ENCODE data around the gene NISCH.

NISCH gene

GRCh38 chr3:52430416-52430810 lies 25.0 kb upstream of the NISCH start:
- in situ Hi-C loops (cut with MboI; ENCODE audit: low pct_unique_long_range_greater_than_20kb, low sequenced_read_pairs, unreplicated experiment): no loop called here
- TF ChIP-seq CTCF (IDR thresholded peaks at IDR 0.05; ENCODE audit: extremely low read depth, insufficient read depth, missing control alignments): no peak
- DNase-seq (ENCODE audit: low spot score): no peak

GRCh38 chr3:52431459-52432223 lies 23.8 kb upstream of the NISCH start:
- in situ Hi-C loops (cut with MboI; ENCODE audit: low pct_unique_long_range_greater_than_20kb, low sequenced_read_pairs, unreplicated experiment): no loop called here
- no peak for DNase-seq (ENCODE audit: low spot score)
- no peak for TF ChIP-seq CTCF (IDR thresholded peaks at IDR 0.05; ENCODE audit: extremely low read depth, insufficient read depth, missing control alignments)

- DNase-seq (ENCODE audit: low spot score): no peak
- no peak for TF ChIP-seq CTCF (IDR thresholded peaks at IDR 0.05; ENCODE audit: extremely low read depth, insufficient read depth, missing control alignments)
- in situ Hi-C loops (cut with MboI; ENCODE audit: low pct_unique_long_range_greater_than_20kb, low sequenced_read_pairs, unreplicated experiment): no loop called here
Measured at GRCh38 chr3:52432225-52432624, 23.2 kb upstream of the NISCH start.

DNA sequence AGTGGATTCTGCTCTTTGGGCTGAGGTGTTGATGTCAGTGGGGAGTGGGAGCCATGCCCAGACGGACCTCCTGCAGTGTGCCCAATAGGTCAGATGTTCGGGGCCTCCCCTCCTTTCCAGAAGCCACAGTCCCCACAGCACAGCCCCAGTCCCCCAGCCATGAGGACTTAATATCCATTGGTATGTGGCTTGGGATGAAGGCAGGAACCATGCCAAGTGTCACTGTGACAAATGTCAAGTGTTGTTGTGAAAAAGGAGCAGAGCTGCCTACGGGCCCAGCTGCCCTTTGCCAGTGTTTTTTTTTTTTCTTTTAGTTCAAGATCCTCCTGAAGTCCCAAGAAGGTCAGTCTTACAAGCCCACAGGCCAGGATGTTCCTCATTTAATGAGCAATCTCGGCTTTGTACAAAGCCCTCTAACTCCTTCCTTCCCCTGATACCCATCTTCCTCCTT lies 22.7 kb upstream of the NISCH start:
- in situ Hi-C loops (cut with MboI; ENCODE audit: low pct_unique_long_range_greater_than_20kb, low sequenced_read_pairs, unreplicated experiment): no loop called here
- DNase-seq (ENCODE audit: low spot score): no peak
- no peak for TF ChIP-seq CTCF (IDR thresholded peaks at IDR 0.05; ENCODE audit: extremely low read depth, insufficient read depth, missing control alignments)

GRCh38 chr3:52433328-52433995 lies 21.9 kb upstream of the NISCH start:
- in situ Hi-C loops (cut with MboI; ENCODE audit: low pct_unique_long_range_greater_than_20kb, low sequenced_read_pairs, unreplicated experiment): no loop called here
- no peak for TF ChIP-seq CTCF (IDR thresholded peaks at IDR 0.05; ENCODE audit: extremely low read depth, insufficient read depth, missing control alignments)
- no peak for DNase-seq (ENCODE audit: low spot score)

DNA sequence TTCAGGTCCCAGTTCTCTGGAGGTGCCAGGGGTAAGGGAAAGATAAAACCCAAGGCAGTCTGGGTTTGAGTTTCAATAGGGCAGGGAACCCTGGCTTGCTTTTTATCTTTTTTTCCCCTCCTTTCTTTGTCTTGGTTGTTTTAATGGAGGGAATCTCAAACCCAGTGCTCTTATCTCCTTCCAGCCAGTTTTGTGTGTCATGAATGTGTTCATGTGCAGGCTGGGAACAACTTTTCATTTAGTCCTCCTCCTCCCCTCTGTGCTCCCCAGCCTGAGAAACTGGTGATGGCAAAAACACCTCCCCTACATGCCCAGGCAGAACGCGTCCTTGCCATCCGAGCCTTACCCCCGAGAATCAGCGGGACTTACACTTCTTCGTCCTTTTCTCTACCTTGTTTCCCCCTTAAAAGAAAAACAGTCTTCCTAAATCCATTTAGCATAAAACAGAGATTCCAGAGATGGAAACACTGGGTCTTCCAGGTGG lies 21.4 kb upstream of the NISCH start:
- TF ChIP-seq CTCF (IDR thresholded peaks at IDR 0.05; ENCODE audit: extremely low read depth, insufficient read depth, missing control alignments): no peak
- in situ Hi-C loops (cut with MboI; ENCODE audit: low pct_unique_long_range_greater_than_20kb, low sequenced_read_pairs, unreplicated experiment): no loop called here
- no peak for DNase-seq (ENCODE audit: low spot score)

Data from GM13977 (cell line).